Osteocyte (in vitro differentiated cells): ENCODE data around the gene FSCN2. TPM values are rescaled to one million over a fixed set of nuclear protein-coding genes. Genes with fewer than 3 reads are reported as not detected.
A peak's percentile ranks its signal among the peaks of the same experiment; 100 is the strongest.

ENCODE experiments used
- DNase-seq: peaks from one replicate; pipeline ENCODE4 v3.0.0; 2021; ENCODE audit warnings: mixed read lengths; ENCODE audit not compliant: unreplicated experiment; ENCODE audit errors: extremely low spot score
- H3K27ac Mint-ChIP-seq: one replicate; pipeline ENCODE4 v1.8.0; 2021; ENCODE audit warnings: mild to moderate bottlenecking, mixed read lengths; ENCODE audit not compliant: unreplicated experiment
- H3K27me3 Mint-ChIP-seq: one replicate; pipeline ENCODE4 v1.8.0; 2021; ENCODE audit warnings: mixed read lengths; ENCODE audit not compliant: unreplicated experiment
- H3K36me3 Mint-ChIP-seq: one replicate; pipeline ENCODE4 v1.8.0; 2021; ENCODE audit warnings: mixed read lengths; ENCODE audit not compliant: unreplicated experiment
- H3K4me1 Mint-ChIP-seq: one replicate; pipeline ENCODE4 v1.8.0; 2021; ENCODE audit warnings: mixed read lengths; ENCODE audit not compliant: unreplicated experiment
- H3K4me3 Mint-ChIP-seq: one replicate; pipeline ENCODE4 v1.8.0; 2021; ENCODE audit warnings: mild to moderate bottlenecking, moderate library complexity, mixed read lengths; ENCODE audit not compliant: unreplicated experiment
- H3K9me3 Mint-ChIP-seq: one replicate; pipeline ENCODE4 v1.8.0; 2021; ENCODE audit warnings: mixed read lengths; ENCODE audit not compliant: unreplicated experiment
- CTCF ChIP-seq: fragments of 200-600 bp; sonication (generic); IDR thresholded peaks from 2 replicates; pipeline ENCODE4 v1.5.0; 2021; ENCODE audit warnings: antibody characterized with exemption, mild to moderate bottlenecking, moderate library complexity
- total RNA-seq: library from RNA; stranded (reverse); gene quantifications from 2 replicates; pipeline ENCODE4 v1.2.1, GENCODE V29; 2021

Gene FSCN2
- total RNA-seq, 1 donor from 2014 or later: 3.0 TPM

GRCh38 chr17:81499601-81499970 is 28.6 kb upstream of the FSCN2 start:
- Mint-ChIP-seq H3K36me3 (no peaks in the 10 kb centered on the region), H3K4me3 (no peak overlapping the region), H3K27me3 (no peaks in the 10 kb centered on the region), H3K4me1 (peaks cover 8% of the 10 kb centered on the region), H3K27ac (no peak overlapping the region), H3K9me3 (no peaks in the 10 kb centered on the region)
- no peak for DNase-seq
- TF ChIP-seq CTCF: no peak

- Mint-ChIP-seq H3K4me3 (no peak overlapping the region), H3K27me3 (no peaks in the 10 kb centered on the region), H3K4me1 (peaks cover 8% of the 10 kb centered on the region), H3K9me3 (no peaks in the 10 kb centered on the region), H3K27ac (no peak overlapping the region), H3K36me3 (no peaks in the 10 kb centered on the region)
- TF ChIP-seq CTCF: no peak
- no peak for DNase-seq
Measured at GRCh38 chr17:81500047-81500446, 28.1 kb upstream of the FSCN2 start.

- TF ChIP-seq CTCF: no peak
- peaks cover 8% of the 10 kb centered on the region for H3K4me1 Mint-ChIP-seq
- no peaks in the 10 kb centered on the region for H3K27me3 Mint-ChIP-seq
- H3K4me3 Mint-ChIP-seq: no peak overlapping the region
- H3K9me3 Mint-ChIP-seq: no peaks in the 10 kb centered on the region
- no peaks in the 10 kb centered on the region for H3K36me3 Mint-ChIP-seq
- no peak overlapping the region for H3K27ac Mint-ChIP-seq
- no peak for DNase-seq
Measured at GRCh38 chr17:81502471-81503017, 25.6 kb upstream of the FSCN2 start.

GRCh38 chr17:81503619-81504018 is 24.6 kb upstream of the FSCN2 start:
- TF ChIP-seq CTCF: no peak
- Mint-ChIP-seq H3K4me1 (peaks cover 9% of the 10 kb centered on the region), H3K27ac (no peak overlapping the region), H3K9me3 (no peaks in the 10 kb centered on the region), H3K27me3 (no peaks in the 10 kb centered on the region), H3K4me3 (no peak overlapping the region), H3K36me3 (peaks cover 8% of the 10 kb centered on the region)
- DNase-seq: no peak

- Mint-ChIP-seq H3K9me3 (no peaks in the 10 kb centered on the region), H3K36me3 (peaks cover 43% of the 10 kb centered on the region), H3K4me1 (peaks cover 21% of the 10 kb centered on the region), H3K27ac (peak overlapping the region; percentile 87), H3K4me3 (peak overlapping the region; percentile 98), H3K27me3 (no peaks in the 10 kb centered on the region)
- TF ChIP-seq CTCF: no peak
- DNase-seq: no peak
Measured at GRCh38 chr17:81508639-81509206, 19.5 kb upstream of the FSCN2 start.
